ENCODE measurements around the gene INHBB. TPM values are rescaled to one million over a fixed set of nuclear protein-coding genes. Genes with fewer than 3 reads are reported as not detected.

The INHBB gene
- total and polyA plus RNA-seq, 12 donors = 0.89 to 9.2 (median 3.5) TPM

DNA sequence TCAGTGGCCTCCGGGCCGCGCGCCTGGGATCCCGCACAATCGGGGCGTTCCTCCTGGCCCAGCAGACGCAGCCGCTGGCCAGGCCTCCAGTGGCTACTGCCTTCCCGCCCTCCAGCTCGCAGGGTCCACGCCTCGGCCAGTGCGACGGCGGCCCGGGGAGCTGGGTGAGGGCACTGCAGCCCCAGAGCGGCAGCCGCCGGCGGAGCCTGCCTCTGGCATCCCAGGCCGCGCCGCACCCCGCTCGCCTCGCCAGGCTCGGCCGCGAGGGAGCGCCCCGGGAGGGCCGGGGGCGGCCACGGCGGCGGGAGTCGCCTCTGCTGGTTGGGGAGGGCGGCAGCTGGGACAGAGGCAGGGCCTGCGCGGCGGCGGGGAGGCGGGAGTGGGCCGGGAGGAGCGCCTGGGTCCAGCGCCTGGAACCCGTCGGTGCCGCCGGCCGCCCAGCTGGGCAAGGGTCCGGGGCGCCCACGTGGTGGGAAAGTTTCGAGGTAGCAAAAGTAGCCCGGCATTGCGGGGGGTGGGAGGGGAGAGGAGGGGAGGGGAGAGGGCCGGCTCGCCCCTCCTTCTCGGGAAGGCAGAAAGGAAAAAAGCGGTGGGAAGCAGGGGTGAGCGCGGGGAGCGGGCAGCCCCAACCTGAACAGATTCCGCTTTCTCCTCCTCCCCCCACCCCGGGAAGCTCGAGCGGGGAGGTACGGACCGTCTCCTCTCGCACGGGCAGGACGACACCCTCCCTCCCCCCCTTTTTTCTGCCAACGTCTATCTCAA lies 1.5 kb upstream of the INHBB start:
- DNase-seq = peak in 1 of 2 donors; percentile 34
- H3K4me3 ChIP-seq = peak overlapping the region; percentile 25 to 63 (median 52)
- peak overlapping the region in 4 of 10 donors; percentile 28 to 83 (median 60) for H3K27ac ChIP-seq
- intact Hi-C loops (cut with DNase I) = loop anchor here in 8 of 10 donors (1.0 to 10.0 kb wide), 10 partner anchors 98 to 740 kb away; no protein-coding TSS in a partner anchor
- peaks cover 13 to 45% (median 36%) of the 10 kb centered on the region in 9 donors for H3K4me1 ChIP-seq
- peak; percentile 15 to 45 (median 24) for ATAC-seq
- peaks cover 12 to 92% (median 79%) of the 10 kb centered on the region in 7 donors for H3K27me3 ChIP-seq
- peak in 4 of 9 donors; percentile 11 to 40 (median 19) for TF ChIP-seq CTCF (IDR thresholded peaks at IDR 0.05)
- 1 to 2% methylated on average over 52 to 75 of the region's 75 CpGs for WGBS, 2 donors
- H3K9me3 ChIP-seq = no peaks in the 10 kb centered on the region
- no peaks in the 10 kb centered on the region for H3K36me3 ChIP-seq

- intact Hi-C loops (cut with DNase I) = loop anchor here in 9 of 10 donors (1.0 to 10.0 kb wide), 10 partner anchors 97 to 740 kb away; no protein-coding TSS in a partner anchor
- ATAC-seq (peak in 2 of 8 donors; percentile 2 to 12), DNase-seq (no peak)
- Histone ChIP-seq H3K4me1 (peaks cover 13 to 45% (median 36%) of the 10 kb centered on the region in 9 donors), H3K27ac (peak overlapping the region in 5 of 10 donors; percentile 13 to 83 (median 56)), H3K9me3 (no peaks in the 10 kb centered on the region), H3K36me3 (no peaks in the 10 kb centered on the region), H3K27me3 (peaks cover 12 to 95% (median 77%) of the 10 kb centered on the region in 7 donors), H3K4me3 (peak overlapping the region; percentile 25 to 63 (median 52))
- TF ChIP-seq CTCF (IDR thresholded peaks at IDR 0.05) = no peak
- 0 to 1% methylated on average over 55 to 90 of the region's 90 CpGs for WGBS, 2 donors
These were observed 857 bp upstream of the INHBB start for GRCh38 chr2:120344976-120345581.

GRCh38 chr2:120345608-120346007 lies 328 bp upstream of the INHBB start:
- Histone ChIP-seq H3K36me3 (no peaks in the 10 kb centered on the region), H3K4me1 (peaks cover 13 to 45% (median 36%) of the 10 kb centered on the region in 9 donors), H3K27me3 (peaks cover 12 to 93% (median 72%) of the 10 kb centered on the region in 7 donors), H3K9me3 (no peaks in the 10 kb centered on the region), H3K4me3 (peak overlapping the region in 9 of 10 donors; percentile 35 to 63 (median 55)), H3K27ac (peak overlapping the region in 1 of 10 donors; percentile 41)
- intact Hi-C loops (cut with DNase I) = loop anchor here in 5 of 10 donors (5.0 to 10.0 kb wide), 7 partner anchors 157 to 739 kb away; no protein-coding TSS in a partner anchor
- no peak for ATAC-seq
- no peak for DNase-seq
- WGBS, 2 donors = 1% methylated on average over 35 to 62 of the region's 62 CpGs
- TF ChIP-seq CTCF (IDR thresholded peaks at IDR 0.05) = no peak

Data from heart right ventricle (tissue), 16 donors.